GM18505 (cell line): ENCODE data around the gene IQGAP1.
"Not testable (repeated sequence)": the region's sequence is repeated elsewhere in the genome, so short reads cannot be mapped to it uniquely, and the experiment has no call there.

Source experiments
- ATAC-seq: cut with Tn5 transposase; IDR thresholded peaks from one replicate; pipeline ENCODE4 v1.9.1; 2021; ENCODE audit not compliant: unreplicated experiment
- POLR2A ChIP-seq: IDR thresholded peaks from 4 replicates; pipeline ENCODE4 v1.6.1; 2011; ENCODE audit warnings: borderline replicate concordance; ENCODE audit not compliant: insufficient read depth, insufficient read length; ENCODE audit errors: extremely low read depth

Gene IQGAP1

DNA sequence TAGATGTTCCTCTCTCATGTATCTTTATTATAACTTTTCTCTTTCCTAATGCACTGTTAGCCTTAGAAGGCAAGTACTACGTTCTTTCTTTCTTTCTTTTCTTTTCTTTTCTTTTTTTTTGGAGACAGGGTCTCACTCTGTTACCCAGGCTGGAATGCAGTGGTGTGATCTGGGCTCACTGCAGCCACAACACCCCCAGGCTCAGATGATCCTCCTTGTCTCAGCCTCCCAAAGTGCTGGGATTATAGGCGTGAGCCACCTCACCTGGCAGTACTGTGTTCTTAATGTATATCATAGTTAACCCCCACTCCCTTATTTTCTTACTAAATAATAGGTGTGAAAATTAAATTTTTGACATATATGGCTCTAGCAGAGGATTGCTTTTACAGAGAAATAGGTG lies 23.1 kb downstream of the IQGAP1 start:
- TF ChIP-seq POLR2A: no peak
- no peak for ATAC-seq

GRCh38 chr15:90412356-90413194 lies 24.5 kb downstream of the IQGAP1 start:
- peak; percentile 79 for ATAC-seq
- no peak for TF ChIP-seq POLR2A

- ATAC-seq: no peak
These were observed 25.7 kb downstream of the IQGAP1 start for GRCh38 chr15:90413411-90414379.

DNA sequence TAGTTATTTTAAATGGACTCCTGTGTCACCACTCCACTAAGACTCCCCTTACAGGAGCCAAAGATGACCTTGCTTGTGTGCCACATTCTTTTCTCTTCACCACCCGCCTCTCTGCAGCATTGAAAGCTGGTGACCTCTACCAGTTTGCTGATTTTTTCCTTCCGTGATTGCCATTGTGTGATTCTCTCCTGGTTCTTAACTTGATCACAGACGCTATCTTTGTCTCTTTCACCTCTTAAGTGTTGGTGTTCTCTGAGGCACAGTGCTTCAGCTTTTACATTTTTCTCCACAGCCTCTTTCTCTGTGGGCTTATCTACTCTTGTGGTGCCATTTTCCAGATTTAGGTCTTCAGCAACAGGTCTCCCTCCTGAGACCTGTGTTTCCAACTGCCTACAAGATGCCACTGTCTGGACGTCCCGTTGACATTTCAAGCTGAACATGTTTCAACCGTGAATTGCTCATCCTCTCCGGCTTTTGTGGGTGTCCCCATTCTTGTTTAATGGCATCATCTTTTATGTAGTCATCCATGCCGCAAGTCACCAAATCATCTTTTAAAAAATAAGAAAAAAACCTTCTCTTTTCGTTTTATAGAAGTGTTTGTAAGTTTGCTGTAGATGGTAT lies 26.5 kb downstream of the IQGAP1 start:
- no peak for ATAC-seq
- no peak for TF ChIP-seq POLR2A

More at GRCh38 chr15:90413411-90414379, 25.7 kb downstream of the IQGAP1 start:
- no peak for TF ChIP-seq POLR2A

GRCh38 chr15:90416052-90416451 lies 28.0 kb downstream of the IQGAP1 start:
- ATAC-seq: not testable (repeated sequence)

GRCh38 chr15:90418627-90419026 lies 30.6 kb downstream of the IQGAP1 start:
- ATAC-seq: no peak
- no peak for TF ChIP-seq POLR2A

DNA sequence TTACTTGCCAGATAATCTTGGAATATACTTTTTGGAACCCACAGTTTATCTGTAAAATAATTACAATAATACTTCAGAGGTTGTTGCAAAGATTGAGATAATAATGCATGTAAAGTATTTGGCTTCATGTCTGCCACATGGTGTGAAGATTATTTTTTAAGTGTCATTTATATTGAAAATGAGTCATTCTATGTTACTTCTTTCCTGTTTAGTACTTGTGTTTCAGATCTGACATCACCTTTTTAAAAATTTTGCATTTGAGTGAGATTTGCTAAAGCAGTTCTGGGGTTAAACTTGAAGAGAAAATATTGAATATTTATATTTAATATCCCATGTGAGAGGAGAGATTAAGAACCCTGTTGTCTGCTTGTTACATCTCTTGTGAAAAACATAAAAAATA lies 31.2 kb downstream of the IQGAP1 start:
- no peak for ATAC-seq
- no peak for TF ChIP-seq POLR2A

DNA sequence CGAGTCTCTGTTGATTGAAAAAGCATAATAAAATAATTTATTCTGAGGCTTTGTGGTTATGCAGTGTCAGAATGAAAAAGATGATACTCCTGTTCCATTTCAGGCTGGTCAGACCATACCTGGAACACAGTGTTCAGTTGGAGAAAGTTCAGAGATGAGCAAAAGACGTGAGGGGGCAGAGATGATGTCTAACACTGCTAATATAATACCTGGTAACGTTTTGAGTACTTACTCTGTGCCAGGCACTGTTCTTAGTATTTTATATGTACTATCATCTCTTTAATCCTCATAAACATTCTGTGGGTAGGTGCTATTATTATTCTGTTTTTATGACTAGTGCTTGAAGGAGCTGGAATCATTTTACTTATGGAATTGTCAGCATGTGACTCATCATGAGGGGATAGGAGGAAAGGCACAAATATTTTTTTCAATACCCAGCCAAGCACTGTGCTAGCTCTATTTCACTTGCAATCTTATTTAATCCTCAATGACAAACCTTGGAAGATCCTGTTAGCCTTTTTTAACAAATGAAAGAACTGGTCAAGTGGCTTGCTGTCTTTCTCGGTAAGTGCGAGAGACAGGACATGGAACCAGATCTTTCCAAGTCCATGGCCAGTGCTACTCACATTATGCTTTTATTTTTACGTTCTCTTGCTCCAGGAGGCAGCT lies 31.8 kb downstream of the IQGAP1 start:
- no peak for TF ChIP-seq POLR2A
- ATAC-seq: peak; percentile 55

DNA sequence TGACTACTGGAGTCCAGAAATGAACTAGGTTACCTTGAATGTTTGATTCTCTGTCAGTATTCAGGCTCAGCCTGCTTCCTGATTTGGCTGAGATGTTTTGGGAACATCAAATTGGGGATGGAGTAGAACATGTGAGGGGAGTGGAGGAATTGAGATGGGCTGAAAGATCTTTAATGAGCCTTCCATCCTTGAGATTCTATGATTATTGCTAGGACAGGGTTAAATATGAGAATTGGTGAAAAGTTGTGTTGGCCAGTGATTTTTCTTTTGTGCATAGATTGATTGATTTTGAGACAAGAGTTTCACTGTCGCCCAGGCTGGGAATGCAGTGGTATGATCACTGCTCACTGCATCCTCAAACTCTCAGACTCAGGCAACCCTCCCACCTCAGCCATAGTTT lies 32.4 kb downstream of the IQGAP1 start:
- TF ChIP-seq POLR2A: no peak
- ATAC-seq: no peak

DNA sequence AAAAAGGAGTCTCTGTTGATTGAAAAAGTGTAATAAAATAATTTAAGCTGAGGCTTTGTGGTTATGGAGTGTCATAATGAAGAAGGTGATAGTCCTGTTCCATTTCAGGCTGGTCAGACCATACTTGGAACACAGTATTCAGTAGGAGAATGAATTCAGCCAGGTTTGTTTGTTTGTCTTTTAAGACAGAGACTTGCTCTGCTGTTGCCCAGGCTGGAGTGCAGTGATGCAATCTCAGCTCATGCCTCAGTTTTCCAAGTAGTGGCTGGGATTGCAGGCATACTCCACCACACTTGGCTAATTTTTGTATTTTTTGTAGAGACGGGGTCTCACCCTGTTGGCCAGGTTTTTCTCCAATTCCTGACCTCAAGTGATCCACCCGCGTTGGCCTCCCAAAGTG lies 33.5 kb downstream of the IQGAP1 start:
- no peak for TF ChIP-seq POLR2A

GRCh38 chr15:90422043-90422442 lies 34.0 kb downstream of the IQGAP1 start:
- no peak for TF ChIP-seq POLR2A

More for the DNA sequence above, 33.5 kb downstream of the IQGAP1 start:
- no peak for ATAC-seq

GRCh38 chr15:90422936-90423335 lies 34.9 kb downstream of the IQGAP1 start:
- no peak for TF ChIP-seq POLR2A

More at GRCh38 chr15:90422043-90422442, 34.0 kb downstream of the IQGAP1 start:
- ATAC-seq: no peak

More at GRCh38 chr15:90422936-90423335, 34.9 kb downstream of the IQGAP1 start:
- no peak for ATAC-seq
